Bronchial epithelial cell (primary cell): Measurements from ENCODE around the gene PABPN1L. TPM values are rescaled to one million over a fixed set of nuclear protein-coding genes. Genes with fewer than 3 reads are reported as not detected.

Experiments used
- DNase-seq: peaks from one replicate; pipeline ENCODE4 v3.0.0-alpha.2; 2010; ENCODE audit warnings: low read depth
- FAIRE-seq: peaks from 2 replicates; lab custom pipeline; 2011; peaks lifted over from hg19 to GRCh38; lab: Jason Lieb, UNC
- H3K27me3 ChIP-seq: 2 replicates; pipeline ENCODE4 v1.5.1; 2011; ENCODE audit warnings: low read length; ENCODE audit not compliant: control insufficient read depth, insufficient read depth
- H3K36me3 ChIP-seq: 2 replicates; pipeline ENCODE4 v1.5.1; 2011; ENCODE audit warnings: low read length; ENCODE audit not compliant: control insufficient read depth, insufficient read depth
- H3K4me3 ChIP-seq: 2 replicates; pipeline ENCODE4 v1.5.1; 2011; ENCODE audit warnings: mild to moderate bottlenecking, low read depth, low read length, control low read depth
- total RNA-seq: library from RNA; depleted of rRNA; stranded (reverse); fragments of >200 nt; gene quantifications from 2 replicates; pipeline ENCODE4 v1.2.1, GENCODE V29; 2014
- TF ChIP-seq, protein P1 (sequence below): IDR thresholded peaks from 2 replicates; pipeline ENCODE4 v1.5.1; 2011; ENCODE audit warnings: mild to moderate bottlenecking, moderate library complexity, low read length, control low read depth, inconsistent platforms; ENCODE audit not compliant: insufficient read depth, severe bottlenecking

Gene PABPN1L
- total RNA-seq, 1 donor from 2014 or later, result not detected

DNA sequence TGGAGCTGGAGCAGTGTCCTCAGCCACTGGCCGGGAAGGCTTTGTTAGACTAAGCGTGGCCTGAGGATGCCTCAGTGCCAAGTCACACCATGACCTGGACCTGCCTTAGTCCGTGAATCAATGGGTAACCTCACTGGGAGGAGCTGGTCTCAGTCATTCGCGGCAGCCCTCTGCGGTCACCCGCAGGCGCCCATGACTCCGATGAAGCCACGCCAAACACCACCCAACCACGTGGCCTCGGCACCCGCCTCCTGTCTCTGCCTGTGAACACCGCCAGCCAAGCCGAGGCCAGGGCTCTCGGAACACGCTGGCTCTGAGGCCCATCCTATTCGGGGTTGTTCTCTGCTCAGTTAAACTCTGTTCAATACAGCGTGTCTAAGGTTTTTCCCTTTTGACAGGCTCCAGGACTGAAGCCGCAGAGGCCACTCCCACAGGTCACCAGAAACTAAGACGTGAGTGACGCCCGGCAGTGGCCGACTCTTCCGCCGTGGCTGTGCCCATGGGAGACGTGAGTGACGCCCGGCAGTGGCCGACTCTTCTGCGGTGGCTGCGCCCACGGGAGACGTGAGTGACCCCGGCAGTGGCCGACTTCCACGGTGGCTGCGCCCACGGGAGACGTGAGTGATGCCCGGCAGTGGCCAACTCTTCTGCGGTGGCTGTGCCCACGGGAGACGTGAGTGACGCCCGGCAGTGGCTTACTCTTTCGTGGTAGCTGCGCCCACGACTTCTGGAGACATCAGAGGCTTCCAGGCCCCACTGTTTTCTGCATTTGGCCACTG, 16.8 kb upstream of the PABPN1L start:
- FAIRE-seq (no peak), DNase-seq (no peak)
- Histone ChIP-seq H3K27me3 (peaks cover 2% of the 10 kb centered on the region), H3K4me3 (no peak overlapping the region), H3K36me3 (no peaks in the 10 kb centered on the region)
- TF ChIP-seq, protein P1, sequence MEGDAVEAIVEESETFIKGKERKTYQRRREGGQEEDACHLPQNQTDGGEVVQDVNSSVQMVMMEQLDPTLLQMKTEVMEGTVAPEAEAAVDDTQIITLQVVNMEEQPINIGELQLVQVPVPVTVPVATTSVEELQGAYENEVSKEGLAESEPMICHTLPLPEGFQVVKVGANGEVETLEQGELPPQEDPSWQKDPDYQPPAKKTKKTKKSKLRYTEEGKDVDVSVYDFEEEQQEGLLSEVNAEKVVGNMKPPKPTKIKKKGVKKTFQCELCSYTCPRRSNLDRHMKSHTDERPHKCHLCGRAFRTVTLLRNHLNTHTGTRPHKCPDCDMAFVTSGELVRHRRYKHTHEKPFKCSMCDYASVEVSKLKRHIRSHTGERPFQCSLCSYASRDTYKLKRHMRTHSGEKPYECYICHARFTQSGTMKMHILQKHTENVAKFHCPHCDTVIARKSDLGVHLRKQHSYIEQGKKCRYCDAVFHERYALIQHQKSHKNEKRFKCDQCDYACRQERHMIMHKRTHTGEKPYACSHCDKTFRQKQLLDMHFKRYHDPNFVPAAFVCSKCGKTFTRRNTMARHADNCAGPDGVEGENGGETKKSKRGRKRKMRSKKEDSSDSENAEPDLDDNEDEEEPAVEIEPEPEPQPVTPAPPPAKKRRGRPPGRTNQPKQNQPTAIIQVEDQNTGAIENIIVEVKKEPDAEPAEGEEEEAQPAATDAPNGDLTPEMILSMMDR, result no peak

DNA sequence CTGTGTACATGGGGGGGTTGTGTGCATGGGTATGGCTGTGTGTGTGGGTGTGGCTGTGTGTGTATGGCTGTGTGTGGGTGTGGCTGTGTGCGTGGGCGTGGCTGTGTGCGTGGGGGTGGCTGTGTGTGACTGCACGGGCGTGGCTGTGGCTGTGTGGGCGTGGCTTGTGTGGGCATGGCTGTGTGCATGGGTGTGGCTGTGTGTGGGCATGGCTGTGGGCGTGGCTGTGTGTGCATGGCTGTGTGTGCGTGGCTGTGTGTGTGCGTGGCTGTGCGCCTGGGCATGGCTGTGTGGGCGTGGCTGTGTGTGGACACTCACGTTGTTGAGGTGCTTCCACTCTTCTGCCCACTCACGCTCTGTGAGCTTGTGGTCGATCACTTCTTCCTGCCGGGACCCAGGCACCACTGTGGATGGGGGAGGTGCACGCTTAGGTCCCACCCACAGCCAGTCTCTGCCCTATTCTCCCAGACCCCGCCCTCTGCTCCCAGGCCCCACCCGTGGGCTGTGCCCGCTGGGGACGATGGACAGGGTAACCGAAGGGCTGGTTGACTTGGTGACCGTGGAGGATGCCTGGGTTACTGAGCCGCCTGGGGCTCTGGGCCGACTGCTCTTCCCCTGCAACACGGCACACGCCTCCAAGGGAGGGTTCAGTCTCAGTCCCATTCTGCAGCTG, 16.0 kb upstream of the PABPN1L start:
- no peak for DNase-seq
- FAIRE-seq, result no peak
- H3K4me3 ChIP-seq, result no peak overlapping the region
- TF ChIP-seq, protein P1, result no peak
- H3K36me3 ChIP-seq, result no peaks in the 10 kb centered on the region
- peaks cover 4% of the 10 kb centered on the region for H3K27me3 ChIP-seq

DNA sequence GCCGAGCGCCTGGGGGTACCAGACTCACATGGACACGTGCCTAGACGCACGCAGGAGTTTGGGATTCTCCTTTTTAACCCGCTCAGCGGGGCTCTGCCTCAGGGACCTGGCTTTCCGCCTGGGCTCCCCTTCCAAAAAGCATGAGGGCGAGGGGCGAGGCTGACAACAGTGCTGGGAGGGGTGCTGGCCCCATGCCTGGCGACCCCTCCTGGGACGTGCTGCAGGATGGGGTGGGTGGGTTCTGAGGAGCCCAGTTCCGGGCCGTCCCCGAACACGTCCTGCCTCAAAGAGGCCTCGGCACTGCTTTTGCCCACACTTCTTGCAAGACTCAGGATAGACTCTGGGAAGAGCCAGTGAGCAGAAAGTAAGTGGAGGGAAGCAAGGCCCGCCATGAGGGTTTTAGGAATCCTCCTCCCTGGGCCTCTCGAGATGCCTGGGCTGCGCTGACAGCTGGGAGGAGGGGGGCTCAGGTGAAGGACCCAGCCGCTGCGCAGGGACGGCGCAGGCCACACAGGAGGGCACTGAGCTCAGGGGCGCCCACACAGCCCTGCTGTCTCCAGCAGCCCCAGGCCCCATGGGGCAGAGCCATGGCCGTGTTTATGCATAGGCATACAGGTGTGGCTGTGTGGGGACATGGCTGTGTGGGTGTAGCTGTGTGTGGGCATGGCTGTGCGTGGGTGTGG, 15.4 kb upstream of the PABPN1L start:
- DNase-seq, result no peak
- FAIRE-seq, result no peak
- TF ChIP-seq, protein P1, result no peak
- peaks cover 4% of the 10 kb centered on the region for H3K27me3 ChIP-seq
- no peaks in the 10 kb centered on the region for H3K36me3 ChIP-seq
- no peak overlapping the region for H3K4me3 ChIP-seq

GRCh38 chr16:88881007-88881615, 14.7 kb upstream of the PABPN1L start:
- Histone ChIP-seq H3K27me3 (peaks cover 4% of the 10 kb centered on the region), H3K36me3 (no peaks in the 10 kb centered on the region), H3K4me3 (peak overlapping the region; percentile 27)
- no peak for DNase-seq
- TF ChIP-seq, protein P1, result no peak
- FAIRE-seq, result no peak

- Histone ChIP-seq H3K36me3 (no peaks in the 10 kb centered on the region), H3K27me3 (peaks cover 4% of the 10 kb centered on the region), H3K4me3 (peak overlapping the region; percentile 27)
- FAIRE-seq, result no peak
- TF ChIP-seq, protein P1, result no peak
- DNase-seq, result no peak
Observed at GRCh38 chr16:88880226-88881006, 14.0 kb upstream of the PABPN1L start.
